ENCODE data around the gene SPATA6.

DNA sequence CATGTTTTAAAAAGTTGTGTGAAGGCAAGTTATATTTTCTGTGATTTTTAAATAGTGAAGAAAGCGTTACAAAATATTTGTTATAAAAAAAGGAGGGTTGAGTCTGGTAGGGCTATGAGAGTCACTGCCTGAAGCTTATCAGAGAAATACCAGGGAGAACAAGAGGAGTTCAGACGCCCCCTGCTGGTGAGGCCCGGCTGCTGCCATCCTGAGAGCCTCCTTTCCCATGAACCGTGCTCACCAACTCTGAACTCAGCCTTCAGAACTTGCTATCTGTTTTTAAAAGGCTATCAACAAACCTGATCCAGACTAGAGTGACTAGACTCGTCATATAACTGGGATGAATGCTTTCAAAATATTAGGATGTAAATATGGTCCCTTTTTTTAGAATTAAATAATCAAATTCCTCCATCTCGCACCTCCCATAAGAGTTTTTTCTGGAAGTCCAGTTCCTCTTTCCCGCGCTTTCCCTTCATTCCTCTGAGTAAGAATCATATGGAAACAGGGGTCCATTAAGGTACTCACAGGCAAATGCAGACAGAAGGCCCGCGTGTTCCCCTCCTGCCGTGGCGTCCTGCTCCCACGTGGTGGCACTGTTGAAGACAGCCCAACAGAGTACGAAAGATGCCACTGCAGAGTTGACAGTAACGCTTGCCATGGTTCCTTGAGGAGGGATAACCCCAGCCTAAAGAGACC is 26.2 kb upstream of the SPATA6 start:
- TF ChIP-seq, protein P1, sequence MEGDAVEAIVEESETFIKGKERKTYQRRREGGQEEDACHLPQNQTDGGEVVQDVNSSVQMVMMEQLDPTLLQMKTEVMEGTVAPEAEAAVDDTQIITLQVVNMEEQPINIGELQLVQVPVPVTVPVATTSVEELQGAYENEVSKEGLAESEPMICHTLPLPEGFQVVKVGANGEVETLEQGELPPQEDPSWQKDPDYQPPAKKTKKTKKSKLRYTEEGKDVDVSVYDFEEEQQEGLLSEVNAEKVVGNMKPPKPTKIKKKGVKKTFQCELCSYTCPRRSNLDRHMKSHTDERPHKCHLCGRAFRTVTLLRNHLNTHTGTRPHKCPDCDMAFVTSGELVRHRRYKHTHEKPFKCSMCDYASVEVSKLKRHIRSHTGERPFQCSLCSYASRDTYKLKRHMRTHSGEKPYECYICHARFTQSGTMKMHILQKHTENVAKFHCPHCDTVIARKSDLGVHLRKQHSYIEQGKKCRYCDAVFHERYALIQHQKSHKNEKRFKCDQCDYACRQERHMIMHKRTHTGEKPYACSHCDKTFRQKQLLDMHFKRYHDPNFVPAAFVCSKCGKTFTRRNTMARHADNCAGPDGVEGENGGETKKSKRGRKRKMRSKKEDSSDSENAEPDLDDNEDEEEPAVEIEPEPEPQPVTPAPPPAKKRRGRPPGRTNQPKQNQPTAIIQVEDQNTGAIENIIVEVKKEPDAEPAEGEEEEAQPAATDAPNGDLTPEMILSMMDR (IDR thresholded peaks at IDR 0.05; ENCODE audit: low read length) = peak; percentile 75
- no peak for TF ChIP-seq EZH2 (IDR thresholded peaks at IDR 0.05; ENCODE audit: borderline replicate concordance, low read length)

Data from OCI-LY1 (cell line).